Stimulated activated naive CD8-positive, alpha-beta T cell treated with anti-CD3 and anti-CD28 coated beads, Interleukin-15, amount 100 ng/mL, for 72 hours (primary cell): ENCODE measurements around the gene MAGEA6.
A peak's percentile ranks its signal among the peaks of the same experiment; 100 is the strongest.
"Not testable (repeated sequence)": the region's sequence is repeated elsewhere in the genome, so short reads cannot be mapped to it uniquely, and the experiment has no call there.

Source experiments
- ATAC-seq: fragments of 150-1000 bp; cut with Tn5 transposase; 2 replicates; pipeline ENCODE4 v1.10.0; 2021; ENCODE audit warnings: mild to moderate bottlenecking, moderate library complexity
- DNase-seq, 2 donors: peaks; one replicate each; pipeline ENCODE4 v3.0.0; 2021 to 2022
- H3K27ac Mint-ChIP-seq, 2 donors: one replicate each; pipeline ENCODE4 v1.8.0; 2022; ENCODE audit warnings: mild to moderate bottlenecking in 2 of 2, mixed read lengths in 2 of 2, moderate library complexity in 2 of 2
- H3K27me3 Mint-ChIP-seq: one replicate; pipeline ENCODE4 v1.8.0; 2022; ENCODE audit warnings: mixed read lengths
- H3K4me1 Mint-ChIP-seq: one replicate; pipeline ENCODE4 v1.8.0; 2022; ENCODE audit warnings: mild to moderate bottlenecking, mixed read lengths
- H3K4me3 Mint-ChIP-seq, 2 donors: one replicate each; pipeline ENCODE4 v1.8.0; 2022; ENCODE audit warnings: mild to moderate bottlenecking in 2 of 2, mixed read lengths in 2 of 2, moderate library complexity in 1 of 2
- H3K9me3 Mint-ChIP-seq, 2 donors: one replicate each; pipeline ENCODE4 v1.8.0; 2022; ENCODE audit warnings: mixed read lengths in 2 of 2

MAGEA6 gene

GRCh38 chrX:152769549-152770289 lies at the start of gene MAGEA6:
Gene MAGEA6, minus strand, starts transcription at chrX:152769689. Its CDS starts 2,039 bp downstream, at chrX:152767650.
- not testable (repeated sequence) for H3K4me1 Mint-ChIP-seq, H3K4me3 Mint-ChIP-seq, H3K27me3 Mint-ChIP-seq, H3K27ac Mint-ChIP-seq, H3K9me3 Mint-ChIP-seq, ATAC-seq, DNase-seq

- peaks cover 9% of the 10 kb centered on the region for H3K27me3 Mint-ChIP-seq
- ATAC-seq (no peak), DNase-seq (no peak)
- peaks cover 6% of the 10 kb centered on the region for H3K4me1 Mint-ChIP-seq
- H3K9me3 Mint-ChIP-seq = no peaks in the 10 kb centered on the region
- no peak overlapping the region for H3K27ac Mint-ChIP-seq
- no peak overlapping the region for H3K4me3 Mint-ChIP-seq
Observed at GRCh38 chrX:152819266-152819665, 49.8 kb upstream of the MAGEA6 start.

- Mint-ChIP-seq H3K27me3 (peaks cover 9% of the 10 kb centered on the region), H3K27ac (no peak overlapping the region), H3K4me1 (peaks cover 6% of the 10 kb centered on the region), H3K4me3 (no peak overlapping the region), H3K9me3 (no peaks in the 10 kb centered on the region)
- ATAC-seq (no peak), DNase-seq (no peak)
Observed at GRCh38 chrX:152818356-152818755, 48.9 kb upstream of the MAGEA6 start.

GRCh38 chrX:152817078-152817764 lies 47.7 kb upstream of the MAGEA6 start:
- Mint-ChIP-seq H3K9me3 (no peaks in the 10 kb centered on the region), H3K27ac (no peak overlapping the region), H3K4me1 (peaks cover 6% of the 10 kb centered on the region), H3K4me3 (no peak overlapping the region), H3K27me3 (peaks cover 8% of the 10 kb centered on the region)
- ATAC-seq = no peak
- DNase-seq = no peak

- no peaks in the 10 kb centered on the region for H3K4me1 Mint-ChIP-seq
- H3K4me3 Mint-ChIP-seq = no peak overlapping the region
- no peak overlapping the region for H3K27ac Mint-ChIP-seq
- no peaks in the 10 kb centered on the region for H3K9me3 Mint-ChIP-seq
- no peak for DNase-seq
- ATAC-seq = no peak
- H3K27me3 Mint-ChIP-seq = no peaks in the 10 kb centered on the region
Observed at GRCh38 chrX:152814048-152814447, 44.6 kb upstream of the MAGEA6 start.

- ATAC-seq (no peak), DNase-seq (no peak)
- Mint-ChIP-seq H3K4me1 (no peaks in the 10 kb centered on the region), H3K27me3 (no peaks in the 10 kb centered on the region), H3K27ac (peak overlapping the region in 1 of 2 donors; percentile 22), H3K4me3 (no peak overlapping the region), H3K9me3 (no peaks in the 10 kb centered on the region)
Observed at GRCh38 chrX:152813206-152813605, 43.7 kb upstream of the MAGEA6 start.

- no peak overlapping the region for H3K4me3 Mint-ChIP-seq
- H3K27me3 Mint-ChIP-seq = no peaks in the 10 kb centered on the region
- no peak for ATAC-seq
- H3K4me1 Mint-ChIP-seq = no peaks in the 10 kb centered on the region
- no peaks in the 10 kb centered on the region for H3K9me3 Mint-ChIP-seq
- no peak for DNase-seq
- no peak overlapping the region for H3K27ac Mint-ChIP-seq
Observed at GRCh38 chrX:152810403-152810802, 40.9 kb upstream of the MAGEA6 start.

GRCh38 chrX:152806035-152806434 lies 36.5 kb upstream of the MAGEA6 start:
- no peak overlapping the region for H3K27ac Mint-ChIP-seq

GRCh38 chrX:152798945-152799344 lies 29.5 kb upstream of the MAGEA6 start:
- DNase-seq (no peak), ATAC-seq (no peak)
- no peaks in the 10 kb centered on the region for H3K4me1 Mint-ChIP-seq
- H3K27me3 Mint-ChIP-seq = peaks cover 9% of the 10 kb centered on the region
- H3K9me3 Mint-ChIP-seq = no peaks in the 10 kb centered on the region
- no peak overlapping the region for H3K4me3 Mint-ChIP-seq
- no peak overlapping the region for H3K27ac Mint-ChIP-seq

More at GRCh38 chrX:152806035-152806434, 36.5 kb upstream of the MAGEA6 start:
- no peak for DNase-seq
- Mint-ChIP-seq H3K4me3 (no peak overlapping the region), H3K4me1 (no peaks in the 10 kb centered on the region), H3K27me3 (peaks cover 9% of the 10 kb centered on the region), H3K9me3 (no peaks in the 10 kb centered on the region)
- ATAC-seq = no peak

GRCh38 chrX:152787062-152787461 lies 17.6 kb upstream of the MAGEA6 start:
- DNase-seq, H3K27ac Mint-ChIP-seq, H3K27me3 Mint-ChIP-seq, H3K4me3 Mint-ChIP-seq, H3K4me1 Mint-ChIP-seq, H3K9me3 Mint-ChIP-seq: not testable (repeated sequence)
- peak; percentile 69 for ATAC-seq

- H3K27me3 Mint-ChIP-seq, DNase-seq, H3K4me3 Mint-ChIP-seq, H3K27ac Mint-ChIP-seq, ATAC-seq, H3K4me1 Mint-ChIP-seq, H3K9me3 Mint-ChIP-seq: not testable (repeated sequence)
Observed at GRCh38 chrX:152766562-152766961, 2.9 kb downstream of the MAGEA6 start.

GRCh38 chrX:152761582-152761981 lies 7.9 kb downstream of the MAGEA6 start:
- not testable (repeated sequence) for H3K27ac Mint-ChIP-seq, ATAC-seq, H3K9me3 Mint-ChIP-seq, H3K4me3 Mint-ChIP-seq, DNase-seq, H3K27me3 Mint-ChIP-seq, H3K4me1 Mint-ChIP-seq

GRCh38 chrX:152759544-152759943 lies 9.9 kb downstream of the MAGEA6 start:
- not testable (repeated sequence) for H3K27ac Mint-ChIP-seq, H3K9me3 Mint-ChIP-seq, H3K4me3 Mint-ChIP-seq, DNase-seq, H3K27me3 Mint-ChIP-seq, H3K4me1 Mint-ChIP-seq, ATAC-seq

GRCh38 chrX:152758918-152759317 lies 10.6 kb downstream of the MAGEA6 start, which contains the start of gene CSAG3:
Gene CSAG3, plus strand, starts transcription at chrX:152759218.
- ATAC-seq, H3K4me3 Mint-ChIP-seq: not testable (repeated sequence)

GRCh38 chrX:152754871-152755270 lies 14.6 kb downstream of the MAGEA6 start:
- not testable (repeated sequence) for ATAC-seq, H3K27ac Mint-ChIP-seq, H3K9me3 Mint-ChIP-seq, H3K4me1 Mint-ChIP-seq, DNase-seq, H3K27me3 Mint-ChIP-seq, H3K4me3 Mint-ChIP-seq

More at GRCh38 chrX:152758918-152759317, 10.6 kb downstream of the MAGEA6 start, which contains the start of gene CSAG3:
- DNase-seq, H3K4me1 Mint-ChIP-seq, H3K9me3 Mint-ChIP-seq, H3K27ac Mint-ChIP-seq, H3K27me3 Mint-ChIP-seq: not testable (repeated sequence)
